ENCODE data around the gene HIGD1B.
A peak's percentile ranks its signal among the peaks of the same experiment; 100 is the strongest.

The HIGD1B gene

DNA sequence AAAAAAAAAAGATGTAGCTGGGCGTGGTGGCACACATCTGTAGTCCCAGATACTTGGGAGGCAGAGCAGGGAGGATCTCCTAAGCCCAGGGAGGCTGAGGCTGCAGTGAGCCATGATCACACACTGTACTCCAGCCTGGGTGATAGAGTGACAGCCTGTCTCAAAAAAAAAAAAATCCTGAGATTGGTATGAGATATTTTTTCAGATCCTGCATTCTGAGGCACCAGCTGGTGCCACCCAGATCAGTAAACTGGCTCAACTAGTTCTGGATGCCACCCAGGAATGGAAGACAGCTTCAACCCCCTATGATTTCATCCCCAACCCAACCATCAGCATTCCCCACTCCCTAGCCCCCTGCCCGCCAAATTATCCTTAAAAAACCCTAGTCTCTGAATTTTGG is 10.5 kb upstream of the HIGD1B start:
- no peak for DNase-seq (ENCODE audit: low spot score)

- DNase-seq (ENCODE audit: low spot score): no peak
Measured at GRCh38 chr17:44840274-44840673, 7.4 kb upstream of the HIGD1B start.

GRCh38 chr17:44840936-44841335 is 6.7 kb upstream of the HIGD1B start:
- no peak for DNase-seq (ENCODE audit: low spot score)

DNA sequence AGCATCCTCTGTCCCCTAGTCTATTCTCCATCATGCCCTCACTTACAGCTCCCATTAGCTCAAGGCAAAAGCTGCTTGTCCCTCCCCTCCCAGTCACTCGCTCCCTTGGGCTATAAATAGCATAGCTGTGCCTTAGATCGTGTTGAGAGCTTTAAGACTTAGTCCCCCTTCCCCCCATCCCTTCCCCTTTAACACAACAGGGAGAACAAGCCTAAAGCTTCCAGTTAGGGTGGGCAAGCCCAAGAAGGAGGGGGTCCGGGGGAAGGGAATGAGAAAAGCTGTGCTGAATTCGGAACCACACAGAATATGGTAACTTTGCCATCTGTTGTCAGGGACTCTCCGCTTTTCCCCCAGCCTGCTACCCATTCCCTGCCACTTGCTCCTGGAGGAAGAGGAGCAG is 4.9 kb upstream of the HIGD1B start:
- DNase-seq (ENCODE audit: low spot score): no peak

DNA sequence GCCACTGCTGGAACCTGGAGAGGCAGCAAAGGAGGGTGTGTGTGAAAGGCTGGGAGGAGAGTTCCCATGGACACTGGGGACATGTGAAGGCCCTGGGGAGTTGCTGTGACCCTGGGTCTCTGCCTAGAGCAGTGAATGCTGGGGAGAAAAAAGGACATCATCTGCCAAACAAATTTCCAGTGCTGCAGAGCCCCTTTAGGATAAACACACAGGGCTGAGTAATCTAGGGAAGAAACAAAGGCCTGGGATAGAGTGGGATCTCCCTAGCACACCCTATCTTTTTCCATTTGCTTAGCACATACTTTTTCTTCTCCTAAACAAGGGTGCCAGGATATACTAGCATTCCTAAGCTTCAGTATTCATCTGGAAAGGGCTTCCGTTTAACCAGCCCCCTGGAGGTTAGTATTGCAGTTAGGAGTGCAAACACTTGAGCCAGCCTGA is 3.3 kb upstream of the HIGD1B start:
- DNase-seq (ENCODE audit: low spot score): no peak

GRCh38 chr17:44846206-44846605 is 1.5 kb upstream of the HIGD1B start:
- no peak for DNase-seq (ENCODE audit: low spot score)

DNA sequence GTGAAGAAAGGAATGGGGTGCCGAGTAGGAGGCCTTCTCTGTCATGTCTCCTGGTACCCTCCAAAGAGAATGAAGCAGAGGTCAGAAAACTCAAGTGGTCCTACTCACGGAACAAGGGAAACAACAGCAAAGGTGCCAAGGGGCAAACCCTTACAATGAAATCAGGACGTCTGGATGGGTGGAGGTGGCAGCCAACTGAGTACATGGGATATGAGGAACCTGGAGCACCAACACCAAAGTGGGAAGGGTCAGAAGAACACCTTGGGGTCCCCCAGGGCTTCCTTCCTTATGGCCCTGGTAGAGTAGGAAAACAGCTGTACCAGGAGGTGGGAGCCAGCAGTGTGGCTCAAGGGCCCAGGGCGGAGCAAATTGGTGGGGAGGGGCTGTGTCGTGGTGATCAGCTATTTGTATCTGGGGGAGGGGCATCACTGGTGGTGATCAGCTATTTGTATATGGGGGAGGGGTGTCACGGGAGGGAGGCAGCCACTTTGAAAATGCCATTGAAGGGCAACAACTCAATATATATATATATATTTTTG is 643 bp downstream of the HIGD1B start:
- DNase-seq (ENCODE audit: low spot score): no peak

GRCh38 chr17:44848961-44849489 is 1.3 kb downstream of the HIGD1B start:
- DNase-seq (ENCODE audit: low spot score): no peak

DNA sequence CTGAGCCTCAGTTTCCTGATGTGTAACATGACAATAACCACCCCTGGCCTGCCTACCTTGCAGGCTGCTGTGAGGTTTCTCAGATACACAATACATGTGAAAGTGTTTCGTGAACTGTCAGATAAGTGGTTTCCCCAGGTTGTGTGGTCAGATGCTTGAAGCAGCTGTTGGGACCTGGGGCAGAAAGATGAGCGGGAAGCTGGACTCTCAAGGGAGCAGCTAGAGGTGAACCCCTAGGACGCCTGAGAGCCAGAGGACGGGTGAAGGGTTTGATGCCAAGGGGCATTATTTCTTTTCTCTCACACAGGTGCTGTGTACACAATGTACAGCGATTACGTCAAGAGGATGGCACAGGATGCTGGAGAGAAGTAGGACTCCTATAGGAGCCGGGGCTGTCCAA is 2.3 kb downstream of the HIGD1B start:
- no peak for DNase-seq (ENCODE audit: low spot score)

DNA sequence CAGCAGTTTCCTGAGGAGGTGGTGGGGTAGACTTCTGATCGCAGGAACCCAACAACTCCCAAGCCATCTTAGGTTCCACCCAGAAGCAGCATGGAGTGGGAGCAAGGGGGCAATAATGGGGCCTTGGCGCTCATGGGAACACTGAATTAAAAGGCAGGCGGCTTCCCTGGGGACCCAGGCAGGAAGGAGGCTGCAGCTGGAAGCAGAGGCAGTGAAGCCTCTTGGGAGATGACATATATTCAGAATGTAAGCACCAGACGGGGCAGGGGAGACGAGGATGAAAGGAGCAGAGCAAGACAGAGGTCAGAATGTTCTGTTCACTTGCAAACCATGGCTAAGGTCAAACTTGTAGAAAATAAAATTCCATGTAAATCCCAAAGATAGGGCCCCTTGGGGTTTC is 2.9 kb downstream of the HIGD1B start:
- DNase-seq (ENCODE audit: low spot score): no peak

GRCh38 chr17:44854192-44854591 is 6.5 kb downstream of the HIGD1B start:
- no peak for DNase-seq (ENCODE audit: low spot score)

GRCh38 chr17:44859701-44860100 is 12.0 kb downstream of the HIGD1B start:
- no peak for DNase-seq (ENCODE audit: low spot score)

- no peak for DNase-seq (ENCODE audit: low spot score)
Measured at GRCh38 chr17:44862278-44862914, 14.7 kb downstream of the HIGD1B start.

GRCh38 chr17:44863061-44863918 is 15.6 kb downstream of the HIGD1B start:
- DNase-seq (ENCODE audit: low spot score): no peak

DNA sequence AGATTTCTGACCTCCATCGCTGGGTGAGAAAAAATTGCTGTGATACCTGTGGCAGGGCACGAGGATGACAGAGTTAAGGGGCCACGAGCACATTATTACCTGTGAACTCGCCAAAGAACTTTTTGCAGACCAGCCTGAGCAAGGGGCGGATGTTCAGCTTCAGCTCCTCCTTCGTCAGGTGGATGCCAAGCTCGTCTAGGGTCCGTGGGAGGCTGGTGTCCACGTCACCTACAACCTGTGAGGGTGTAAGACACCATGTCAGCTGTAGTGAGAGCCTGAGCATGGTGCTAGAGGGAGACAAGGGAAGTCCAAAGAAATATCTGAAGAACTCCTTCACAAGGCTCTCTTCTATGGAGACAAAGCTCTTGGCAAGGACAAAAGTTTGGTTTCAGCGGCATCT is 17.1 kb downstream of the HIGD1B start:
- DNase-seq (ENCODE audit: low spot score): no peak

DNA sequence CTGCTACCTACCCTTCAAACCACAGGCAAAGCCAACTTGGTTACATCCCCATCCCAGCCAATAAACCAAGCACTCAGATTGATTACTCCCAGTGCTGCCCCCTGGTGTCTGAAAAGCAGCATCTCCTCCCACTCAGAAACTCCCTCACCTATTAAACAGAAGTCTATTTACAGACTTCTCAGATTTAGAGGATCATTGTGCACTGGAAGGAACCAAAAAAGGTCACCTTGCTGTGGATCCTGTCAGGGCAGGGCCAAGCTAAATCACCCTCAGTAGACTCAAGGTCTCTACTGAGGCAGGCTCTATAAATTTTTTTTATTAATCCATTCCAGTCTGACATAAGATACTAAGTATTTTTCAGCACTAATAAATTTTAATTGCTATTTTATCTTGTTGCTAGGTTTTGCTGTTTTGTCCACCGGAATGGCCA is 17.6 kb downstream of the HIGD1B start:
- peak; percentile 50 for DNase-seq (ENCODE audit: low spot score)

GRCh38 chr17:44865931-44866330 is 18.2 kb downstream of the HIGD1B start:
- DNase-seq (ENCODE audit: low spot score): no peak

- DNase-seq (ENCODE audit: low spot score): no peak
Measured at GRCh38 chr17:44867841-44868240, 20.2 kb downstream of the HIGD1B start.

DNA sequence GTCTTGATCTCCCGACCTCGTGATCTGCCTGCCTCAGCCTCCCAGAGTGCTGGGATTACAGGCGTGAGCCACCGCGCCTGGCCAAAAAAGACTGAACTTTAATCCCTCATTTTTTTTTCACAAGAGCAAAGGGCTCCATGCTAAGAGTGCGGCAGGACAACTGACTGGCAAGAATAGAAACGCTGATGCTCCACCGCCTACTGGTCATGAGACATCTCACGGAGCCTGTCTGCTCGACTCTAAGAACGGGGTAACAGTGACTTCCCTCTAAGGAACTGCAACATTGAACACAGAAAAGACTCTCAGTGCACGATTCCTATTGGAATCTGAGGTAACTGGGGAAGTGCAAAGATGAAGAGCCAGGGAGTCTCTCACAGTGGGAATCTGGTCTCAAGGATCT is 23.9 kb downstream of the HIGD1B start:
- DNase-seq (ENCODE audit: low spot score): no peak

- no peak for DNase-seq (ENCODE audit: low spot score)
Measured at GRCh38 chr17:44872131-44872768, 24.6 kb downstream of the HIGD1B start.

GRCh38 chr17:44875761-44876160 is 28.1 kb downstream of the HIGD1B start:
- DNase-seq (ENCODE audit: low spot score): no peak

- no peak for DNase-seq (ENCODE audit: low spot score)
Measured at GRCh38 chr17:44877121-44877520, 29.4 kb downstream of the HIGD1B start.

Measured in putamen (tissue), 1 donor.